Tibial nerve (tissue), 3 donors: ENCODE data around the gene PDE3A.

Experiments used
- POLR2A ChIP-seq, 2 donors: fragments of 450-650 bp; IDR thresholded peaks; one replicate each; pipeline ENCODE4 v1.6.1; 2017; ENCODE audit warnings: antibody characterized with exemption in 2 of 2, mild to moderate bottlenecking in 2 of 2, moderate library complexity in 2 of 2
- TF ChIP-seq, protein P1 (sequence below), 5 experiments: fragments of 200-600 bp in 3 of 5; fragments of 450-650 bp in 2 of 5; sonication (generic) in 3 of 5; IDR thresholded peaks; one replicate each; pipeline ENCODE4 v1.5.1; 2016 to 2019; ENCODE audit warnings: antibody characterized with exemption in 5 of 5, mild to moderate bottlenecking in 3 of 5, moderate library complexity in 2 of 5

DNA sequence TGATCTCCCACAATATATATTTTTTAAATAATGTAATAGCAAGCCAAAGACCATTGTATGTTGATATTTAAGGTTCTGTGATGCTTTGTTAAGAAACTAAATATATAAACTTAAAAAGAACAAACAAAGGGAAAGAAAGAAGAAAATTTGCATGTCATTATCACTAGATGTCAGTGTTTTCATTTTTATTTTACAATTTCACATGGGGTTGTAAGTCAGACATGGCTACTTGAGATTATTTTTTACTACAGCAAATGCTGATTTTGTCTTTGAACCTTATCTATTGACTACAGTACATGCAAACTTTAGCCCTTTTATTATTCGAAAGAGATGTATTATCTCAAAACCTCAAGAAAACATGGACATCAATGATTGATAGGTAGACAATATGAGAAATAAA is 362.9 kb downstream of the PDE3A start:
- TF ChIP-seq, protein P1, sequence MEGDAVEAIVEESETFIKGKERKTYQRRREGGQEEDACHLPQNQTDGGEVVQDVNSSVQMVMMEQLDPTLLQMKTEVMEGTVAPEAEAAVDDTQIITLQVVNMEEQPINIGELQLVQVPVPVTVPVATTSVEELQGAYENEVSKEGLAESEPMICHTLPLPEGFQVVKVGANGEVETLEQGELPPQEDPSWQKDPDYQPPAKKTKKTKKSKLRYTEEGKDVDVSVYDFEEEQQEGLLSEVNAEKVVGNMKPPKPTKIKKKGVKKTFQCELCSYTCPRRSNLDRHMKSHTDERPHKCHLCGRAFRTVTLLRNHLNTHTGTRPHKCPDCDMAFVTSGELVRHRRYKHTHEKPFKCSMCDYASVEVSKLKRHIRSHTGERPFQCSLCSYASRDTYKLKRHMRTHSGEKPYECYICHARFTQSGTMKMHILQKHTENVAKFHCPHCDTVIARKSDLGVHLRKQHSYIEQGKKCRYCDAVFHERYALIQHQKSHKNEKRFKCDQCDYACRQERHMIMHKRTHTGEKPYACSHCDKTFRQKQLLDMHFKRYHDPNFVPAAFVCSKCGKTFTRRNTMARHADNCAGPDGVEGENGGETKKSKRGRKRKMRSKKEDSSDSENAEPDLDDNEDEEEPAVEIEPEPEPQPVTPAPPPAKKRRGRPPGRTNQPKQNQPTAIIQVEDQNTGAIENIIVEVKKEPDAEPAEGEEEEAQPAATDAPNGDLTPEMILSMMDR (IDR thresholded peaks at IDR 0.05) = no peak
- TF ChIP-seq POLR2A (IDR thresholded peaks at IDR 0.05) = no peak
